Hepatocyte (in vitro differentiated cells): Measurements from ENCODE around the gene PASD1. TPM values are rescaled to one million over a fixed set of nuclear protein-coding genes. Genes with fewer than 3 reads are reported as not detected.

Experiments used
- DNase-seq: peaks from one replicate; pipeline ENCODE4 v3.0.0-alpha.2; 2016; ENCODE audit warnings: low spot score
- H2AFZ ChIP-seq: fragments of 200-600 bp; sonication (generic); 2 replicates; pipeline ENCODE4 v1.6.0; 2016; ENCODE audit warnings: antibody characterized with exemption, mild to moderate bottlenecking
- H3K27ac ChIP-seq: fragments of 200-600 bp; sonication (generic); 2 replicates; pipeline ENCODE4 v1.5.1; 2016; ENCODE audit warnings: mild to moderate bottlenecking
- H3K27me3 ChIP-seq: fragments of 200-600 bp; sonication (generic); 2 replicates; pipeline ENCODE4 v1.6.1; 2016
- H3K36me3 ChIP-seq: fragments of 200-600 bp; sonication (generic); replicated peaks from 2 replicates; pipeline ENCODE4 v1.5.1; 2016; ENCODE audit warnings: low read depth; ENCODE audit not compliant: insufficient read depth
- H3K4me1 ChIP-seq: fragments of 200-600 bp; sonication (generic); 2 replicates; pipeline ENCODE4 v1.5.1; 2016; ENCODE audit warnings: mild to moderate bottlenecking, moderate library complexity; ENCODE audit not compliant: insufficient read depth
- H3K4me2 ChIP-seq: fragments of 200-600 bp; sonication (generic); 2 replicates; pipeline ENCODE4 v1.6.0; 2016
- H3K4me3 ChIP-seq: fragments of 200-600 bp; sonication (generic); 2 replicates; pipeline ENCODE4 v1.5.1; 2016; ENCODE audit warnings: mild to moderate bottlenecking
- H3K79me2 ChIP-seq: fragments of 200-600 bp; sonication (generic); 2 replicates; pipeline ENCODE4 v1.6.0; 2017; ENCODE audit warnings: mild to moderate bottlenecking
- H3K9me2 ChIP-seq: fragments of 200-600 bp; sonication (generic); replicated peaks from 2 replicates; pipeline ENCODE4 v1.6.0; 2017; ENCODE audit warnings: mild to moderate bottlenecking; ENCODE audit not compliant: insufficient read depth
- H3K9me3 ChIP-seq: fragments of 200-600 bp; sonication (generic); 2 replicates; pipeline ENCODE4 v1.5.1; 2016; ENCODE audit warnings: low read depth, mild to moderate bottlenecking
- H4K20me1 ChIP-seq: fragments of 200-600 bp; sonication (generic); 2 replicates; pipeline ENCODE4 v1.6.0; 2016; ENCODE audit warnings: mild to moderate bottlenecking; ENCODE audit not compliant: insufficient read depth, poor library complexity, severe bottlenecking
- EZH2 ChIP-seq: fragments of 200-600 bp; sonication (generic); IDR thresholded peaks from 2 replicates; pipeline ENCODE4 v1.6.1; 2016; ENCODE audit warnings: antibody characterized with exemption, mild to moderate bottlenecking, borderline replicate concordance
- EZH2phosphoT487 ChIP-seq: fragments of 200-600 bp; sonication (generic); IDR thresholded peaks from one replicate; pipeline ENCODE4 v1.6.1; 2018; ENCODE audit warnings: antibody characterized with exemption, mild to moderate bottlenecking, low read depth, moderate library complexity; ENCODE audit not compliant: unreplicated experiment, severe bottlenecking
- WGBS: methylation state at CpG from one replicate; pipeline ENCODE4 v1.1.6; 2016; ENCODE audit warnings: low lambda C conversion rate; ENCODE audit errors: missing lambda C conversion rate; 5-methylcytosine and 5-hydroxymethylcytosine counted together
- polyA plus RNA-seq: library from polyadenylated mRNA; unstranded; fragments of >200 nt; fragmentation: Nextera tagmentation; extraction: Ambion mirVana; gene quantifications from 2 replicates; pipeline ENCODE4 v1.2.1, GENCODE V29; 2016
- total RNA-seq: library from RNA; depleted of rRNA; stranded (reverse); fragments of >200 nt; gene quantifications from 2 replicates; pipeline ENCODE4 v1.2.3, GENCODE V29; 2014
- TF ChIP-seq, protein P1 (sequence below): fragments of 200-600 bp; sonication (generic); IDR thresholded peaks from 2 replicates; pipeline ENCODE4 v1.5.1; 2016; ENCODE audit warnings: antibody characterized with exemption, mild to moderate bottlenecking; ENCODE audit not compliant: poor library complexity

The PASD1 gene
- total and polyA plus RNA-seq, 2 experiments from 2014 or later = not detected

DNA sequence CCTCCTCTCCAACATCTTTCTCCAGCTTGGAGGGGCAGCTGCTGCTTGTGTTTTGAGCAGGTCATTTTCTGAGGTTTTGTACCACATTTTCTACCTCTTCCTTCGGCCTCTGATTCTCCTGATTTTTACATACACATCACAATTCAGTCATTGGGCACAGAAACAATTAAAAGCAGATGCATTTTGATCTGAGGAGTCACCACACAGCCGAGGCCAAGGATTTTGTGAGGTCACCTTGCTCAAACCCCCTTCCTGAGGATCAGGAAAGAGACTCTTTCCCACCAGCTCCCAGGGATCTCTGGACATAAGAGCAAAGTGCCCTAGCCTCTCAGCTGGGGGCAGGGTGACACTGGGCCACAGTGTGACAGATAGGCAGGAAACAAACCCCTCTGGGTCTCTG, 147.0 kb downstream of the PASD1 start:
- TF ChIP-seq EZH2phosphoT487 (no peak), EZH2 (no peak)
- TF ChIP-seq, protein P1, sequence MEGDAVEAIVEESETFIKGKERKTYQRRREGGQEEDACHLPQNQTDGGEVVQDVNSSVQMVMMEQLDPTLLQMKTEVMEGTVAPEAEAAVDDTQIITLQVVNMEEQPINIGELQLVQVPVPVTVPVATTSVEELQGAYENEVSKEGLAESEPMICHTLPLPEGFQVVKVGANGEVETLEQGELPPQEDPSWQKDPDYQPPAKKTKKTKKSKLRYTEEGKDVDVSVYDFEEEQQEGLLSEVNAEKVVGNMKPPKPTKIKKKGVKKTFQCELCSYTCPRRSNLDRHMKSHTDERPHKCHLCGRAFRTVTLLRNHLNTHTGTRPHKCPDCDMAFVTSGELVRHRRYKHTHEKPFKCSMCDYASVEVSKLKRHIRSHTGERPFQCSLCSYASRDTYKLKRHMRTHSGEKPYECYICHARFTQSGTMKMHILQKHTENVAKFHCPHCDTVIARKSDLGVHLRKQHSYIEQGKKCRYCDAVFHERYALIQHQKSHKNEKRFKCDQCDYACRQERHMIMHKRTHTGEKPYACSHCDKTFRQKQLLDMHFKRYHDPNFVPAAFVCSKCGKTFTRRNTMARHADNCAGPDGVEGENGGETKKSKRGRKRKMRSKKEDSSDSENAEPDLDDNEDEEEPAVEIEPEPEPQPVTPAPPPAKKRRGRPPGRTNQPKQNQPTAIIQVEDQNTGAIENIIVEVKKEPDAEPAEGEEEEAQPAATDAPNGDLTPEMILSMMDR = no peak
- no peaks in the 10 kb centered on the region for H3K79me2 ChIP-seq
- WGBS = 59% methylated on average over 2 of the region's 2 CpGs
- no peak overlapping the region for H3K27ac ChIP-seq
- H3K9me3 ChIP-seq = no peaks in the 10 kb centered on the region
- H3K27me3 ChIP-seq = no peaks in the 10 kb centered on the region
- H3K4me1 ChIP-seq = no peaks in the 10 kb centered on the region
- no peaks in the 10 kb centered on the region for H3K9me2 ChIP-seq
- H3K36me3 ChIP-seq = no peaks in the 10 kb centered on the region
- H4K20me1 ChIP-seq = no peaks in the 10 kb centered on the region
- H3K4me3 ChIP-seq = no peak overlapping the region
- no peak overlapping the region for H2AFZ ChIP-seq
- DNase-seq = no peak
- H3K4me2 ChIP-seq = no peak overlapping the region

DNA sequence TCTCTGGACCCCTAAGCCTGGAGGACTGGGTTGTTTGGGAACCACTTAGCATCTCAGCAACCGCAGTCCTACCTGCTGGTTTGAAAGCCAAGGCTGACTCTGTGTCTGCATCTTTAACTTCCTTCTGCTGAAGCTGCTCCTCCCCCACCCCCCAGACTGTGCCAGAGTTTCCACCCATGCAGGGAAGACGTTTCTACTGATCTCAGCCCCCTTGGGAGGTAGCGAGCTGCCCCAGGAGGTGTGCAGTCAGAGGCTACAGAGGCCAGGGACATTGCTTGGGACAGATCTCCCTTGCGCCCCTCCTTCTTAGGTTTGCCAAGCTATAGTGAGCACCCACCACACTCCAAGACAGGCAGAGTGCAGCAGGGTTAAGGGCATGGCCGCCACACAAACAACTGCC, 147.7 kb downstream of the PASD1 start:
- no peak for DNase-seq
- Histone ChIP-seq H3K27ac (no peak overlapping the region), H3K4me2 (no peak overlapping the region), H4K20me1 (no peaks in the 10 kb centered on the region), H3K27me3 (no peaks in the 10 kb centered on the region), H3K36me3 (no peaks in the 10 kb centered on the region), H3K4me1 (no peaks in the 10 kb centered on the region), H2AFZ (no peak overlapping the region), H3K9me3 (no peaks in the 10 kb centered on the region), H3K4me3 (no peak overlapping the region), H3K79me2 (no peaks in the 10 kb centered on the region), H3K9me2 (no peaks in the 10 kb centered on the region)
- WGBS = 55% methylated on average over 5 of the region's 5 CpGs
- TF ChIP-seq EZH2 = no peak

DNA sequence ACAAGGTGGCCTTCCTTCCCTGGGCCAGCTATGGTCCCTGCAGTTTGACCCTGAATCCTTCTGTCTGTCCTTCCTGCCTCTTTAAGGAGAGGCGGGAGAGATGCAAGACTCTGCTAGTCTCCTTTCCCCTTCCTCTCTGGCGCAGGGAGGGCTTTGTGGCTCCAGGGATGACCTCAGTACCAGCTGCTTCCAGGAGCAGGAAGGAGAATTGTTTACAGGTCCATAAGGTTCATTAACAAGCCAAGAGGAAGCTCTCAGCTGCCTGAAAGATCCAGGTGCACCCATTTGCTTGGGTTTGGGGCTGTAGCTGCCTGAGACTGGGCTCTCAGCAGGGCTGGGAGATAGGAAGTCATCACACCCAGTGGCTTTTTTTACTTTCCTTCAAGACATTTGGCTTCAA, 148.3 kb downstream of the PASD1 start:
- Histone ChIP-seq H3K27ac (no peak overlapping the region), H3K36me3 (no peaks in the 10 kb centered on the region), H2AFZ (no peak overlapping the region), H3K9me2 (no peaks in the 10 kb centered on the region), H4K20me1 (no peaks in the 10 kb centered on the region), H3K27me3 (no peaks in the 10 kb centered on the region), H3K79me2 (no peaks in the 10 kb centered on the region), H3K4me1 (no peaks in the 10 kb centered on the region), H3K4me3 (no peak overlapping the region), H3K9me3 (no peaks in the 10 kb centered on the region), H3K4me2 (no peak overlapping the region)
- no peak for DNase-seq
- WGBS = 25% methylated on average over 2 of the region's 2 CpGs
- no peak for TF ChIP-seq EZH2
- TF ChIP-seq, protein P1 = no peak
- no peak for TF ChIP-seq EZH2phosphoT487

DNA sequence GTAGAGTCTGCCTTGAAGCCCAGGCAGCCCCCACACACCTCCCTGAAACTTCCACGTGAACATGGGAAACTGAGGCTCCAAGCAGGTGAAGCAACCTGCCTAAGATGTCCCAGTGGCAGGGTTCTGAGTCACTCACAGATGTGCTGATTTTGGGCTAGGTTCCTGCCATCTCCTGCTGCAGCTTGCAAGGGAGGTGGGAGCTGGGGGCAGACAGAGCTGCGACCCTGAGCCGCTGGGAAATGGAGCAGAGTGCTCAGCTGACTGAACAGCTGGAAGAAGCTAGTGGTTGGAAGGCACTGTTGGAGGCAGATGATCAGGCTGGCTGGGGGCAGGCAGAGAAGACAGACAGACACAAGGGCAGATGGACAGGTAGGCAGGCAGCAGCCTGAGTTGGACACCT, 148.8 kb downstream of the PASD1 start:
- no peaks in the 10 kb centered on the region for H3K4me1 ChIP-seq
- no peaks in the 10 kb centered on the region for H4K20me1 ChIP-seq
- no peaks in the 10 kb centered on the region for H3K9me3 ChIP-seq
- no peak for DNase-seq
- no peaks in the 10 kb centered on the region for H3K79me2 ChIP-seq
- H3K36me3 ChIP-seq = no peaks in the 10 kb centered on the region
- 44% methylated on average over 3 of the region's 3 CpGs for WGBS
- H3K27me3 ChIP-seq = no peaks in the 10 kb centered on the region
- no peak overlapping the region for H2AFZ ChIP-seq
- TF ChIP-seq EZH2 (no peak), EZH2phosphoT487 (no peak)
- TF ChIP-seq, protein P1 = no peak
- no peaks in the 10 kb centered on the region for H3K9me2 ChIP-seq
- H3K27ac ChIP-seq = no peak overlapping the region
- no peak overlapping the region for H3K4me2 ChIP-seq
- H3K4me3 ChIP-seq = no peak overlapping the region
